ENCODE results near the gene GCNT2. TPM values are rescaled to one million over a fixed set of nuclear protein-coding genes. Genes with fewer than 3 reads are reported as not detected.

GCNT2 gene
- total and polyA plus RNA-seq, 2 of the 8 experiments (the other 6 are each of a cell fraction or from before 2014, with no cell fraction given): 19.3 to 52.5 TPM

- H3K4me3 ChIP-seq (ENCODE audit: extremely low read depth in 1 of 4, insufficient read depth in 2 of 4, low read depth in 3 of 4, low read length in 4 of 4): peak overlapping the region; percentile 6 to 60 (median 46); a peak in 6 of 8 replicates
- peak overlapping the region; percentile 93 for H2BK15ac ChIP-seq (ENCODE audit: low read length)
- H3K9ac ChIP-seq (replicated peaks in 1 of 4; ENCODE audit: extremely low read depth in 1 of 4, low read depth in 3 of 4, low read length in 3 of 4): peak overlapping the region in 2 of 4 experiments; percentile 19 to 69; a peak in 3 of 7 replicates
- POLR2A ChIA-PET (ENCODE audit: partially characterized antibody): interaction anchor here (0.7 to 3.9 kb wide), 13 partner anchors 7 to 78 kb away, joined by 3 to 25 read pairs (median 5); partner anchors contain the start of gene GCNT2
- H2AK5ac ChIP-seq (ENCODE audit: low read depth, low read length): peak overlapping the region; percentile 100
- H3K23ac ChIP-seq (ENCODE audit: insufficient read length): peak overlapping the region; percentile 5
- peak overlapping the region; percentile 79 for H2BK5ac ChIP-seq (ENCODE audit: low read depth, low read length)
- FAIRE-seq (no peak), DNase-seq (ENCODE audit: low read depth in 1 of 2, low spot score in 2 of 2) (no peak)
- peak overlapping the region; percentile 82 for H3K14ac ChIP-seq (ENCODE audit: insufficient read length)
- peak overlapping the region; percentile 26 for H3K18ac ChIP-seq (ENCODE audit: extremely low read depth, low read length)
- H3K4me1 ChIP-seq (replicated peaks in 1 of 4; ENCODE audit: control insufficient read depth in 3 of 4, insufficient read depth in 4 of 4, low read length in 3 of 4): peaks cover 22 to 59% (median 48%) of the 10 kb centered on the region in 4 experiments
- peak overlapping the region; percentile 80 to 99 for H3K4me2 ChIP-seq (ENCODE audit: insufficient read depth in 1 of 2, low read depth in 2 of 2, low read length in 2 of 2)
- no peaks in the 10 kb centered on the region for H3K27me3 ChIP-seq (replicated peaks in 1 of 4; ENCODE audit: control insufficient read depth in 3 of 4, extremely low read depth in 1 of 4, insufficient read depth in 3 of 4, low read length in 3 of 4)
- no peaks in the 10 kb centered on the region for H3K9me3 ChIP-seq (ENCODE audit: insufficient read depth in 2 of 2, low read depth in 1 of 2, low read length in 1 of 2)
- peaks cover 47 to 93% of the 10 kb centered on the region in 2 experiments for H3K79me2 ChIP-seq (ENCODE audit: control insufficient read depth in 1 of 2, insufficient read depth in 2 of 2, low read length in 2 of 2)
- H2BK120ac ChIP-seq (replicated peaks; ENCODE audit: low read depth, low read length): peak overlapping the region; percentile 52
- 77 to 100% methylated on average over 2 to 7 of the region's 7 CpGs for WGBS, 2 experiments (ENCODE audit: extremely low coverage in 1 of 2, insufficient coverage in 1 of 2, insufficient read length in 1 of 2, insufficient replicate concordance in 2 of 2, low coverage in 1 of 2, low lambda C conversion rate in 2 of 2, missing lambda C conversion rate in 1 of 2)
- H4K20me1 ChIP-seq (replicated peaks in 1 of 2; ENCODE audit: control insufficient read depth in 1 of 2, insufficient read depth in 2 of 2, low read length in 2 of 2): peaks cover 0 to 23% of the 10 kb centered on the region in 2 experiments
- peak overlapping the region; percentile 36; the same call in 1 of the 2 replicates for H3K27ac ChIP-seq (ENCODE audit: low read depth, low read length)
- peak overlapping the region; percentile 16 for H4K5ac ChIP-seq (ENCODE audit: insufficient read length, low read depth, low read length)
- H4K8ac ChIP-seq (ENCODE audit: extremely low read depth, insufficient read depth, low read length): peak overlapping the region; percentile 73; the same call in 1 of the 2 replicates
- H3K23me2 ChIP-seq (ENCODE audit: low read depth, low read length): peaks cover 22% of the 10 kb centered on the region
- H3K79me1 ChIP-seq (ENCODE audit: low read depth, low read length): peaks cover 20% of the 10 kb centered on the region
- H3K4ac ChIP-seq (replicated peaks; ENCODE audit: insufficient read length, low read depth, low read length): peak overlapping the region; percentile 87
- H2BK20ac ChIP-seq (ENCODE audit: low read length): peak overlapping the region; percentile 37
- H3K36me3 ChIP-seq (ENCODE audit: control insufficient read depth in 2 of 4, insufficient read depth in 4 of 4, low read length in 3 of 4): peaks cover 0 to 4% (median 0%) of the 10 kb centered on the region in 4 experiments; a peak in 2 of 8 replicates
- peak overlapping the region; percentile 96 for H4K91ac ChIP-seq (replicated peaks; ENCODE audit: insufficient read length, low read length)
- peak overlapping the region; percentile 93 for H2BK12ac ChIP-seq (ENCODE audit: low read depth, low read length)
- TF ChIP-seq KDM5A (IDR thresholded peaks at IDR 0.05; ENCODE audit: low read length) (no peak), HDAC6 (IDR thresholded peaks at IDR 0.05; ENCODE audit: low read depth, low read length) (peak; percentile 20), RBBP5 (IDR thresholded peaks at IDR 0.05; ENCODE audit: borderline replicate concordance, low read depth, low read length) (no peak), EZH2 (IDR thresholded peaks at IDR 0.05; ENCODE audit: low read depth, low read length, severe bottlenecking) (no peak), SP1 (IDR thresholded peaks at IDR 0.05; ENCODE audit: low read depth, low read length) (no peak)
- CTCF ChIA-PET (ENCODE audit: partially characterized antibody): interaction anchor here (1.0 kb wide), 1 partner anchor 67 kb away, joined by 3 read pairs; the partner anchor contains the start of gene GCNT2
- peak overlapping the region; percentile 100 for H3K56ac ChIP-seq (replicated peaks; ENCODE audit: insufficient read length, low read depth, low read length)
- no peak overlapping the region for H2AFZ ChIP-seq (ENCODE audit: low read length)
Measured at GRCh38 chr6:10588562-10589428, 67.6 kb downstream of the GCNT2 start.
